Measurements from ENCODE around the gene ERC2.

The ERC2 gene

GRCh38 chr3:55690726-55691125, 777.5 kb downstream of the ERC2 start:
- no peak for TF ChIP-seq CTCF (IDR thresholded peaks at IDR 0.05; ENCODE audit: control insufficient read depth, insufficient read depth, low read depth, low read length, missing control alignments)
- H3K4me3 ChIP-seq (ENCODE audit: control insufficient read depth, low read depth, low read length): no peak overlapping the region
- no peak for DNase-seq (ENCODE audit: low read depth)

DNA sequence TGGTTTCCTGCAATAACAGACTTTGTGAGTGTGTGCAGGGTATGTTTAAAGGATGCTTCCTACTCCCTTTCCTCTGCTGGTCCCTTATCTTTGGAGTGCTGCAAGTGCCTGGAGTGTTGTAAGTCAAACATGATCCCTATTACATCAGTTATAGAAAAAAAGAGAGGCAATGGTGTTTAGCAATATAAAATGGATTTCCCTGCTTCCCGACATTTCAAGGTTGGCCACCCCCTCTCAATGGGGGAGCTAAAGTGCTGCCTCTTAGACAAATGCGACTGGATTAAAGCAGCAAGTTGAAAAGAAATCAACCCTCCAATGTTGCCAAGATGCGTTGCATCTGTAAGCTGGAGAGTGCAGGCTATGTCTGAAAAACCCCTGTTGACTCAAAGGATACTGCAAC, 778.1 kb downstream of the ERC2 start:
- no peak overlapping the region for H3K4me3 ChIP-seq (ENCODE audit: control insufficient read depth, low read depth, low read length)
- no peak for TF ChIP-seq CTCF (IDR thresholded peaks at IDR 0.05; ENCODE audit: control insufficient read depth, insufficient read depth, low read depth, low read length, missing control alignments)
- no peak for DNase-seq (ENCODE audit: low read depth)

DNA sequence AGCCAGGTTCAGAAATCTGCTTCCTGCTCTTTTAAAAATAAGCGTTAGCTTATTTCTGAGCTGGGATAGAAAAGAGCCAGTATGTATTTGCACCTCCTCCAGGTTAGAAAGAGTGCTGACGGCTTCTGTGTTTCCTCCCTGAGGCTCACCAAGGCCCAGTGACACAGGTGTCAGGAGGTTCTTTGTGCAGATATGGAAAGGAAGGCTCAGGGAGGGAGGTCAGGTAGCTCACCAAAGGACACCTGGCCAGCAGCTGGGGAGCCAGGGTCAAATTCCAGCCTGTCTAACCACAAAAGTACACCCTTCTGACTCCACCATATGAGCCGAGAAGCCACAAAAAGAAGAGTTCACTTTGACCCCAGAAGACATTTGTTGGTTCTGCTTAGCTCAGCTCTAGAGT, 780.1 kb downstream of the ERC2 start:
- TF ChIP-seq CTCF (IDR thresholded peaks at IDR 0.05; ENCODE audit: control insufficient read depth, insufficient read depth, low read depth, low read length, missing control alignments): no peak
- no peak overlapping the region for H3K4me3 ChIP-seq (ENCODE audit: control insufficient read depth, low read depth, low read length)
- DNase-seq (ENCODE audit: low read depth): no peak

DNA sequence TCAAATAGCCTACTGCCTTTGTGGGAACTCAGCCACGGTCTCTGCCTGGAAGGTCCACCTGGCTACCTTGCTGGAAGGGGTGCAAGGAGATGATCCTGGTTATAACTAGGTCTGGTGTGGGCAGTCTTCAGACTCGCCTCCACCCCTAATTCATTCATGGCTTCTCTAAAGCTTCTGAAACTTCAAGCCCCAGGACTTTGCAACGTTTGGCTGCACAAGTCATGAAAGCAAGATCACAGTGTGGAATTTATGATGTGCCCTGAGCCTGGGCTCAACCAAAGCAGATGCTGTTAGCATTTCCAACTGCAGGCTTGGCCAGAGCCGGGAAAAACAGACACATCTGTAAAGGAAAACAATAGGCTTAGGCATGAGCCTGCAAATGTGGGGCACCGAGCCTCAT, 780.7 kb downstream of the ERC2 start:
- no peak for TF ChIP-seq CTCF (IDR thresholded peaks at IDR 0.05; ENCODE audit: control insufficient read depth, insufficient read depth, low read depth, low read length, missing control alignments)
- H3K4me3 ChIP-seq (ENCODE audit: control insufficient read depth, low read depth, low read length): no peak overlapping the region
- no peak for DNase-seq (ENCODE audit: low read depth)

- no peak for TF ChIP-seq CTCF (IDR thresholded peaks at IDR 0.05; ENCODE audit: control insufficient read depth, insufficient read depth, low read depth, low read length, missing control alignments)
- no peak for DNase-seq (ENCODE audit: low read depth)
- no peak overlapping the region for H3K4me3 ChIP-seq (ENCODE audit: control insufficient read depth, low read depth, low read length)
Measured at GRCh38 chr3:55686426-55687254, 781.6 kb downstream of the ERC2 start.

GRCh38 chr3:55683666-55684270, 784.5 kb downstream of the ERC2 start:
- H3K4me3 ChIP-seq (ENCODE audit: control insufficient read depth, low read depth, low read length): no peak overlapping the region
- DNase-seq (ENCODE audit: low read depth): no peak
- no peak for TF ChIP-seq CTCF (IDR thresholded peaks at IDR 0.05; ENCODE audit: control insufficient read depth, insufficient read depth, low read depth, low read length, missing control alignments)

Data from AG09309 (cell line).